GM21737 (cell line): Measurements from ENCODE around the gene LTBP1.

Source experiments
- ATAC-seq: cut with Tn5 transposase; IDR thresholded peaks from one replicate; pipeline ENCODE4 v1.9.1; 2021; ENCODE audit warnings: mild to moderate bottlenecking, moderate library complexity; ENCODE audit not compliant: unreplicated experiment

LTBP1 gene

GRCh38 chr2:33108483-33109443 lies 162.0 kb downstream of the LTBP1 start:
- no peak for ATAC-seq

GRCh38 chr2:33110461-33110860 lies 163.7 kb downstream of the LTBP1 start:
- ATAC-seq = no peak

GRCh38 chr2:33111002-33111446 lies 164.3 kb downstream of the LTBP1 start:
- no peak for ATAC-seq

GRCh38 chr2:33115196-33115595 lies 168.4 kb downstream of the LTBP1 start:
- no peak for ATAC-seq

- ATAC-seq = no peak
Measured at GRCh38 chr2:33115728-33116127, 169.0 kb downstream of the LTBP1 start.

GRCh38 chr2:33116799-33117198 lies 170.0 kb downstream of the LTBP1 start:
- ATAC-seq = no peak

- no peak for ATAC-seq
Measured at GRCh38 chr2:33118651-33119050, 171.9 kb downstream of the LTBP1 start.

GRCh38 chr2:33121416-33121815 lies 174.7 kb downstream of the LTBP1 start:
- ATAC-seq = no peak

GRCh38 chr2:33121925-33122324 lies 175.2 kb downstream of the LTBP1 start:
- no peak for ATAC-seq

GRCh38 chr2:33122726-33123125 lies 176.0 kb downstream of the LTBP1 start:
- no peak for ATAC-seq

- ATAC-seq = no peak
Measured at GRCh38 chr2:33123216-33123615, 176.5 kb downstream of the LTBP1 start.

- no peak for ATAC-seq
Measured at GRCh38 chr2:33126552-33126951, 179.8 kb downstream of the LTBP1 start.

- no peak for ATAC-seq
Measured at GRCh38 chr2:33126958-33127357, 180.2 kb downstream of the LTBP1 start.

GRCh38 chr2:33129263-33130053 lies 182.7 kb downstream of the LTBP1 start:
- no peak for ATAC-seq

GRCh38 chr2:33130054-33130447 lies 183.3 kb downstream of the LTBP1 start:
- no peak for ATAC-seq

GRCh38 chr2:33130544-33130943 lies 183.8 kb downstream of the LTBP1 start:
- ATAC-seq = no peak

- no peak for ATAC-seq
Measured at GRCh38 chr2:33131111-33131510, 184.4 kb downstream of the LTBP1 start.

- ATAC-seq = no peak
Measured at GRCh38 chr2:33131749-33132148, 185.0 kb downstream of the LTBP1 start.

GRCh38 chr2:33133454-33133952 lies 186.8 kb downstream of the LTBP1 start:
- no peak for ATAC-seq

GRCh38 chr2:33134086-33134771 lies 187.5 kb downstream of the LTBP1 start:
- ATAC-seq = no peak
